Loucy (cell line): Measurements from ENCODE around the gene KIAA1328.

Experiments
- CTCF ChIP-seq: fragments of 200-600 bp; sonication (generic); conservative IDR thresholded peaks from 2 replicates; pipeline ENCODE4 v1.5.1; 2014; ENCODE audit warnings: mild to moderate bottlenecking, antibody characterized with exemption, low read length
- EZH2phosphoT487 ChIP-seq: fragments of 200-600 bp; IDR thresholded peaks from 2 replicates; pipeline ENCODE4 v1.6.1; 2018; ENCODE audit warnings: antibody characterized with exemption, mild to moderate bottlenecking, moderate library complexity, borderline replicate concordance

- TF ChIP-seq CTCF (no peak), EZH2phosphoT487 (no peak)
Measured at GRCh38 chr18:37122877-37123276, 293.9 kb downstream of the KIAA1328 start.
